Mesenchymal stem cell (in vitro differentiated cells and primary cell): ENCODE measurements around the gene OMA1.

Experiments used
- DNase-seq: peaks from one replicate; pipeline ENCODE4 v3.0.0-alpha.2; 2013
- H2AFZ ChIP-seq: one replicate; pipeline ENCODE4 v1.6.1; 2013; ENCODE audit warnings: low read depth, mild to moderate bottlenecking, control low read depth, inconsistent platforms, low read length, moderate library complexity
- H2AK5ac ChIP-seq: 2 replicates; pipeline ENCODE4 v1.6.1; 2013; ENCODE audit warnings: low read length, moderate library complexity, mild to moderate bottlenecking, inconsistent platforms; ENCODE audit not compliant: severe bottlenecking
- H2BK120ac ChIP-seq: one replicate; pipeline ENCODE4 v1.6.1; 2013; ENCODE audit warnings: low read depth, mild to moderate bottlenecking, inconsistent platforms, low read length, moderate library complexity
- H2BK12ac ChIP-seq, 2 experiments: one replicate each; pipeline ENCODE4 v1.6.1; 2013; ENCODE audit warnings: inconsistent platforms in 2 of 2, low read length in 2 of 2, mild to moderate bottlenecking in 2 of 2, moderate library complexity in 2 of 2, control low read depth in 1 of 2
- H2BK15ac ChIP-seq: one replicate; pipeline ENCODE4 v1.6.1; 2013; ENCODE audit warnings: mild to moderate bottlenecking, low read depth, inconsistent platforms; ENCODE audit not compliant: poor library complexity, severe bottlenecking
- H2BK5ac ChIP-seq: 2 replicates; pipeline ENCODE4 v1.6.1; 2013; ENCODE audit warnings: low read depth, mild to moderate bottlenecking, low read length, control low read depth, inconsistent platforms; ENCODE audit not compliant: poor library complexity, severe bottlenecking
- H3K14ac ChIP-seq, 2 experiments: one replicate each; pipeline ENCODE4 v1.6.1; 2013; ENCODE audit warnings: inconsistent platforms in 2 of 2, low read length in 2 of 2, control low read depth in 1 of 2, mild to moderate bottlenecking in 1 of 2, moderate library complexity in 1 of 2
- H3K18ac ChIP-seq, 2 experiments: one replicate each; pipeline ENCODE4 v1.6.1; 2013; ENCODE audit warnings: inconsistent platforms in 2 of 2, low read length in 2 of 2, control low read depth in 1 of 2, low read depth in 1 of 2, mild to moderate bottlenecking in 1 of 2
- H3K23ac ChIP-seq, 2 experiments: one replicate each; pipeline ENCODE4 v1.6.1; 2013; ENCODE audit warnings: inconsistent platforms in 2 of 2, low read length in 2 of 2, mild to moderate bottlenecking in 2 of 2, moderate library complexity in 2 of 2, control low read depth in 1 of 2
- H3K27ac ChIP-seq: 2 replicates; pipeline ENCODE4 v1.5.1; 2013; ENCODE audit warnings: mild to moderate bottlenecking, moderate library complexity, low read length, control low read depth, inconsistent platforms; ENCODE audit not compliant: poor library complexity, severe bottlenecking
- H3K27me3 ChIP-seq, 2 experiments: 2 replicates each; pipeline versions ENCODE4 v1.6.1 to v1.7.0; 2013; ENCODE audit warnings: low read length in 2 of 2, mild to moderate bottlenecking in 2 of 2, moderate library complexity in 2 of 2, control low read depth in 1 of 2, inconsistent platforms in 1 of 2; ENCODE audit not compliant: control insufficient read depth in 1 of 2, insufficient read depth in 1 of 2
- H3K36me3 ChIP-seq, 2 experiments: 2 replicates each; pipeline versions ENCODE4 v1.6.1 to v1.7.0; 2013; ENCODE audit warnings: low read length in 2 of 2, control low read depth in 1 of 2, inconsistent platforms in 1 of 2, low read depth in 1 of 2, mild to moderate bottlenecking in 1 of 2; ENCODE audit not compliant: insufficient read depth in 2 of 2, control insufficient read depth in 1 of 2
- H3K4ac ChIP-seq, 2 experiments: one replicate each; pipeline ENCODE4 v1.6.1; 2013; ENCODE audit warnings: inconsistent platforms in 2 of 2, low read length in 2 of 2, mild to moderate bottlenecking in 2 of 2, moderate library complexity in 2 of 2, control low read depth in 1 of 2, low read depth in 1 of 2
- H3K4me1 ChIP-seq: 2 replicates; pipeline ENCODE4 v1.6.1; 2013; ENCODE audit warnings: low read depth, low read length, control low read depth; ENCODE audit not compliant: control insufficient read depth, insufficient read depth
- H3K4me2 ChIP-seq: 2 replicates; pipeline ENCODE4 v1.6.1; 2013; ENCODE audit warnings: low read length, mild to moderate bottlenecking, inconsistent platforms; ENCODE audit not compliant: poor library complexity, severe bottlenecking
- H3K4me3 ChIP-seq, 2 experiments: 2 replicates each; pipeline versions ENCODE4 v1.5.1 to v1.7.0; 2013; ENCODE audit warnings: low read length in 2 of 2, mild to moderate bottlenecking in 2 of 2, control low read depth in 1 of 2, low read depth in 1 of 2; ENCODE audit not compliant: insufficient read depth in 1 of 2
- H3K79me1 ChIP-seq: replicated peaks from 2 replicates; pipeline ENCODE4 v1.6.1; 2013; ENCODE audit warnings: mild to moderate bottlenecking, control low read depth, low read length, inconsistent platforms; ENCODE audit not compliant: poor library complexity, severe bottlenecking
- H3K9ac ChIP-seq: 2 replicates; pipeline ENCODE4 v1.7.0; 2013; ENCODE audit warnings: mild to moderate bottlenecking, low read length, moderate library complexity
- H3K9me3 ChIP-seq: 2 replicates; pipeline ENCODE4 v1.7.0; 2013; ENCODE audit warnings: mild to moderate bottlenecking, low read length; ENCODE audit not compliant: control insufficient read depth
- H4K8ac ChIP-seq: one replicate; pipeline ENCODE4 v1.6.1; 2013; ENCODE audit warnings: inconsistent platforms, mild to moderate bottlenecking, low read length, moderate library complexity
- H4K91ac ChIP-seq: one replicate; pipeline ENCODE4 v1.6.1; 2013; ENCODE audit warnings: mild to moderate bottlenecking, low read length, inconsistent platforms
- WGBS: methylation state at CpG from one replicate; pipeline ENCODE4 v1.1.7; 2013; ENCODE audit warnings: mixed read lengths; 5-methylcytosine and 5-hydroxymethylcytosine counted together

OMA1 gene

GRCh38 chr1:58570817-58571216 lies 24.3 kb upstream of the OMA1 start:
- H2BK15ac ChIP-seq: no peak overlapping the region
- H2BK12ac ChIP-seq: no peak overlapping the region
- no peak overlapping the region for H3K14ac ChIP-seq
- H3K4ac ChIP-seq: no peak overlapping the region
- no peak overlapping the region for H2AK5ac ChIP-seq
- no peak overlapping the region for H3K18ac ChIP-seq
- H2BK5ac ChIP-seq: no peak overlapping the region
- no peak for DNase-seq
- no peak overlapping the region for H3K27ac ChIP-seq
- H4K8ac ChIP-seq: no peak overlapping the region
- no peak overlapping the region for H3K4me3 ChIP-seq
- no peak overlapping the region for H2BK120ac ChIP-seq
- no peaks in the 10 kb centered on the region for H3K36me3 ChIP-seq
- WGBS: 87% methylated on average over 2 of the region's 2 CpGs
- peaks cover 0 to 44% of the 10 kb centered on the region in 2 experiments for H3K27me3 ChIP-seq
- no peak overlapping the region for H3K23ac ChIP-seq
- peaks cover 3% of the 10 kb centered on the region for H3K4me1 ChIP-seq
- no peak overlapping the region for H3K9ac ChIP-seq
- no peaks in the 10 kb centered on the region for H3K79me1 ChIP-seq
- no peaks in the 10 kb centered on the region for H3K9me3 ChIP-seq
- H4K91ac ChIP-seq: no peak overlapping the region
- H2AFZ ChIP-seq: no peak overlapping the region
- no peak overlapping the region for H3K4me2 ChIP-seq

GRCh38 chr1:58570094-58570493 lies 23.6 kb upstream of the OMA1 start:
- no peak overlapping the region for H3K27ac ChIP-seq
- no peak overlapping the region for H2AK5ac ChIP-seq
- H3K9ac ChIP-seq: no peak overlapping the region
- DNase-seq: no peak
- no peak overlapping the region for H2BK120ac ChIP-seq
- H3K4me1 ChIP-seq: peaks cover 3% of the 10 kb centered on the region
- H3K23ac ChIP-seq: no peak overlapping the region
- no peaks in the 10 kb centered on the region for H3K9me3 ChIP-seq
- no peak overlapping the region for H3K18ac ChIP-seq
- H2BK15ac ChIP-seq: no peak overlapping the region
- no peak overlapping the region for H3K4me2 ChIP-seq
- H2BK12ac ChIP-seq: no peak overlapping the region
- no peak overlapping the region for H3K4ac ChIP-seq
- no peaks in the 10 kb centered on the region for H3K79me1 ChIP-seq
- H2AFZ ChIP-seq: no peak overlapping the region
- H3K27me3 ChIP-seq: peaks cover 0 to 39% of the 10 kb centered on the region in 2 experiments
- no peak overlapping the region for H3K4me3 ChIP-seq
- no peak overlapping the region for H3K14ac ChIP-seq
- H4K91ac ChIP-seq: no peak overlapping the region
- no peaks in the 10 kb centered on the region for H3K36me3 ChIP-seq
- H2BK5ac ChIP-seq: no peak overlapping the region
- no peak overlapping the region for H4K8ac ChIP-seq

GRCh38 chr1:58568911-58569310 lies 22.4 kb upstream of the OMA1 start:
- no peak overlapping the region for H3K23ac ChIP-seq
- H2BK15ac ChIP-seq: no peak overlapping the region
- H3K4me2 ChIP-seq: no peak overlapping the region
- H2BK120ac ChIP-seq: no peak overlapping the region
- no peak for DNase-seq
- H3K14ac ChIP-seq: no peak overlapping the region
- no peak overlapping the region for H2AFZ ChIP-seq
- no peak overlapping the region for H3K4ac ChIP-seq
- no peak overlapping the region for H3K9ac ChIP-seq
- no peak overlapping the region for H4K91ac ChIP-seq
- H3K79me1 ChIP-seq: no peaks in the 10 kb centered on the region
- H2BK12ac ChIP-seq: no peak overlapping the region
- no peaks in the 10 kb centered on the region for H3K9me3 ChIP-seq
- no peak overlapping the region for H3K18ac ChIP-seq
- H3K27ac ChIP-seq: no peak overlapping the region
- no peak overlapping the region for H3K4me3 ChIP-seq
- H2BK5ac ChIP-seq: no peak overlapping the region
- H4K8ac ChIP-seq: no peak overlapping the region
- H3K36me3 ChIP-seq: no peaks in the 10 kb centered on the region
- WGBS: 86% methylated on average over 5 of the region's 5 CpGs
- peaks cover 3% of the 10 kb centered on the region for H3K4me1 ChIP-seq
- peaks cover 0 to 27% of the 10 kb centered on the region in 2 experiments for H3K27me3 ChIP-seq
- no peak overlapping the region for H2AK5ac ChIP-seq

- H3K4ac ChIP-seq: no peak overlapping the region
- no peak overlapping the region for H3K18ac ChIP-seq
- no peaks in the 10 kb centered on the region for H3K79me1 ChIP-seq
- H4K8ac ChIP-seq: no peak overlapping the region
- 87% methylated on average over 3 of the region's 4 CpGs for WGBS
- H3K36me3 ChIP-seq: no peaks in the 10 kb centered on the region
- H3K27me3 ChIP-seq: peaks cover 0 to 22% of the 10 kb centered on the region in 2 experiments
- no peak overlapping the region for H4K91ac ChIP-seq
- H2AFZ ChIP-seq: no peak overlapping the region
- H2AK5ac ChIP-seq: no peak overlapping the region
- H3K14ac ChIP-seq: no peak overlapping the region
- no peak overlapping the region for H3K4me3 ChIP-seq
- no peak overlapping the region for H2BK12ac ChIP-seq
- no peak overlapping the region for H3K27ac ChIP-seq
- H2BK120ac ChIP-seq: no peak overlapping the region
- no peak overlapping the region for H3K23ac ChIP-seq
- H3K4me1 ChIP-seq: peaks cover 3% of the 10 kb centered on the region
- H3K9ac ChIP-seq: no peak overlapping the region
- no peak overlapping the region for H2BK5ac ChIP-seq
- no peak overlapping the region for H3K4me2 ChIP-seq
- H3K9me3 ChIP-seq: no peaks in the 10 kb centered on the region
- DNase-seq: no peak
- H2BK15ac ChIP-seq: no peak overlapping the region
Observed at GRCh38 chr1:58568271-58568860, 21.8 kb upstream of the OMA1 start.
